ENCODE results near the gene G3BP2.
"Not testable (repeated sequence)": the region's sequence is repeated elsewhere in the genome, so short reads cannot be mapped to it uniquely, and the experiment has no call there.

The G3BP2 gene

GRCh38 chr4:75683482-75684155 is 10.4 kb upstream of the G3BP2 start:
- no peak for DNase-seq (ENCODE audit: low spot score)

DNA sequence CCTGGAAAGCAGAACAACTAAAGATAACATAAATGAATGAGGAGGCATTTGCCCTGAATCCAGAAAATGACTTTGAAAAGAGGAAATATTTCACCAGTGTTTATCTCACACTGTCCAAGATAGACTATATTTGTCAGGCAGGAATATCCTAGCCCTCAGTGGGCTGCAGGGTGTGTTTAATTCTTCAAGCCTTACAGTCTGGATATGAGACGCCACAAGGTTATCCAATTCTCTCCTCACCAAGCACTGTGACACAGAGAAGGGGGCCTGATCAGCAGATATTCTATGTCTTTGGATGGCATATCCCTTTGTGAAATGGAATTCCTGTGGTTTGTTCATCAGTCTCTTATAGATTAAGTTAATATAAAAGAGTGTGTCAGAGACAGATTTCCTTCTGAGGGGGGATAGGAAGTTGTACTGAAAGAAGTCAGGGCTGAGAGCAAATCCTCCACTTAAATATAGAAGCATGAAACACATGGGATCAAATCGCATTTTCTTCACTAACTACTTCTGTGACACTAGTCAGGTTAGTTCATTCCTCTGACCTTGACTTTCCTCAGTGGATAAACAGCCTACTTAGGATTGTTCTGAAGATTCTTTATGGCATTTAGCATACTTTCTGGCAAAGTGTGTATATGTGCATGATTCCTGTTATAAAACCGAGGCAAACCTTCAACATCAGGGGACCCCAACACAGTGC is 6.8 kb upstream of the G3BP2 start:
- DNase-seq (ENCODE audit: low spot score) = no peak

DNA sequence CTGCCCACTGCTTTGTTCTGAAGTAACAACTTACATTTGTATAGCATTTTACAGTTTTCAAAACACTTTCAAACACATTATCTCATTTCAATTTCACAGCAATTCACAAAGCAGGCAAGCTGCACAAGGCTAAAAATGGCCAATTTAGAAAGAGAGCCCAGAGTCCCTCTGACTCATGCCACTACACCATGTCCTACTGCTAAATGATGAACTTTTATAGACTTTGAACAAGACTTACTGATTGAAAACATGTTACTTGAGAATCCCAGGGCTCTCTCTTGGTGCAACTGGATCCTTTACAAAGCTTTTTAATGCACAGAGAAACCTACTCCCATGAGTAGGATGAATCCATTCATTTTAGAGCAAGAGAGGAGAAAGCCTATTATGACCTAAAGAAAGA is 5.8 kb upstream of the G3BP2 start:
- DNase-seq (ENCODE audit: low spot score) = no peak

DNA sequence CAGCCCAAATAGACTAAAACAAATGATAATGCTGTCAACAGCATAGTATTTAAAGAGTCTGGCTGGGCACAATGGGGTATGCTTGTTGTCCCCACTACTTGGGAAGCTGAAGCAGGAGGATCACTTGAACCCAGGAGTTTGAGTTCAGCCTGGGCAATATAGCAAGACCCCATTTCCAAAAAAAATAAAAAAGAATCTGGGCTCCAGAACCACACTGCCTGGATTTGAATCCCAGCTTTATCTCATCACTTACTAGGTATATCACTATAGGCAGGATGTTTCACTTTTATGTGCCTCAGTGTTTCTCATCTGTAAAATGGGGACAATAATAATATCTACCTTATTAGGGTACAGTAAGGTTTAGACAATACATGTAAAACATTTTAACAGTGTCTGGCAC is 5.3 kb upstream of the G3BP2 start:
- DNase-seq (ENCODE audit: low spot score) = no peak

- no peak for DNase-seq (ENCODE audit: low spot score)
Measured at GRCh38 chr4:75675004-75675531, 1.9 kb upstream of the G3BP2 start.

- DNase-seq (ENCODE audit: low spot score) = no peak
Measured at GRCh38 chr4:75673959-75674328, 733 bp upstream of the G3BP2 start.

DNA sequence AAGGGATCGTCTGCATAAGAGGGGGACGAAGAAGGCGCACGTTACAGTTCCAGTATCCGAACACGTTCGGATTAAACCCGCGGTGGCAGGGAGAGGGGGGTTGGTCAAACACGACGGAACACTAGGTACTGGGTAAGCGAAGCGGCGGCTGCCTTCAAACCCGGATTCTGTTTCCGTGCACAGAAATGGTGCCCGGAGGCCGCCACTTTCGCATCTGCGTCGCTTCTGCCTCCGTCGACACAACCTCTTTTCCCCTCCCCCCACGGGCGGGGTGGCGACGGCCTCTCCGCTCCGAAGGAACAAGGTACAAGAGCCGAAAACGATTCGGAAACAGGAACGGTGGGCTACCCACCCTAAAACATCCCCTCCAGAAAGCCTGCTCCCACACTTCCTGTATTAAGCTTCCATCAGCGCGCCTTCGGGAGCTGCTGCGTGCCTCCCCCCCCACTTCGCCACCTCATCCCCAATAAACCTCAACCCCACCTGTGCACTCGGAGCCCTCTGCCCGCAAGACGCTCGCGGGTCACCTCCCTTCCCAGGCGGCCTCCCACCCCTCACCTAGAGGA is 667 bp downstream of the G3BP2 start:
- peak; percentile 84 for DNase-seq (ENCODE audit: low spot score)

GRCh38 chr4:75671802-75672421 is 1.3 kb downstream of the G3BP2 start:
- peak; percentile 19 for DNase-seq (ENCODE audit: low spot score)

GRCh38 chr4:75668596-75668995 is 4.6 kb downstream of the G3BP2 start:
- no peak for DNase-seq (ENCODE audit: low spot score)

GRCh38 chr4:75667636-75668035 is 5.6 kb downstream of the G3BP2 start:
- DNase-seq (ENCODE audit: low spot score) = not testable (repeated sequence)

GRCh38 chr4:75666299-75666698 is 6.9 kb downstream of the G3BP2 start:
- DNase-seq (ENCODE audit: low spot score) = no peak

DNA sequence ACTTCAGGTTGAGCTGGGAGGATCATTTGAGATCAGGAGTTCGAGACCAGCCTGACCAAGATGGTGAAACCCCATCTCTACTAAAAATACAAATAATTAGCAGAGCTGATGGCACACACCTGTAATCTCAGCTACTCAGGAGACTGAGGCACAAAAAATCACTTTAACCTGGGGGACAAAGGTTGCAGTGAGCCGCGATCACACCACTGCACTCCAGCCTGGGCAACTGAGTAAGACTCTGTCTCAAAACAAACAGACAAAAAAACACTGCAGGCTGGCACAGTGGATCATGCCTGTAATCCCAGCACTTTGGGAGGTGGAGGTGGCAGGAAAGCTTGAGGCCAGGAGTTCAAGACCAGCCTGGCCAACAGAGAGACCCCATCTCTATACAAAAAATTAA is 8.6 kb downstream of the G3BP2 start:
- not testable (repeated sequence) for DNase-seq (ENCODE audit: low spot score)

GRCh38 chr4:75662626-75663025 is 10.6 kb downstream of the G3BP2 start:
- DNase-seq (ENCODE audit: low spot score) = no peak

- no peak for DNase-seq (ENCODE audit: low spot score)
Measured at GRCh38 chr4:75660491-75660890, 12.7 kb downstream of the G3BP2 start.

GRCh38 chr4:75659512-75660031 is 13.6 kb downstream of the G3BP2 start:
- DNase-seq (ENCODE audit: low spot score) = no peak

DNA sequence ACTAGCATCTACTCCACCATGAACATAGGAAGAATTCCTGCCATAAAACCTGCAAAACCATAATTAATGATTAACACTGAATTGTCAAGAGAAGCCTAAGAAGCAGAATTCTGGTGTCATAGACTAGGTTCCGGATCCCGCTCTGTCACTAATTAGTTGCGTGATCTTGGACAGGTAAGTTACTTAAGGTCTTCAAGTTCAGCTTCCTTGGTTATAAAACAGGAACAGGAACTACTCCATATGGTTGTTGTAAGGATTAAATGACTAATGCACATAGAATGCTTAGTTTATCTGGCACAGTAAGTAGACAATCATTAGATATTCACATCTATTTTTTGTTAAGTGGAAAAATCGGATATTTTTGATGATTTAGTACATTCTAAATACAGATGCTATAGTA is 14.3 kb downstream of the G3BP2 start:
- no peak for DNase-seq (ENCODE audit: low spot score)

DNA sequence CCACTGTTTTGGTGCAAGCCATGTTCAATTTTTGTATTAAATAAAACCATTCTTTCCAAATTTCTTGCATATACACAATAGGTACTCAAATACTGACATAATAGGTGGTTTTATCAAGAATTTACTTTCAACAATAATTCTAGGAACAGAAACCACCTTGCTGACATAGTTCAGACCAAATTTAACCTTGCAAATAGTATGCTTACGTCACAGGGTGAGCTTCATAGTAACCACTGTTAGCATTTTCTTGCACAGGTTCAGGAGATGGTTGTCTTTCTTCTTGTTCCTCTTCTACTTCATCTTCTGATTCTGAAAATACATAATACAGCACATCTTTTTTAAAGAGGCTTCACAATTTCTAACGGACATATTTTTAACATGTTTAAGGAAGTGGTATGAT is 17.6 kb downstream of the G3BP2 start:
- no peak for DNase-seq (ENCODE audit: low spot score)

GRCh38 chr4:75654905-75655304 is 18.3 kb downstream of the G3BP2 start:
- no peak for DNase-seq (ENCODE audit: low spot score)

DNA sequence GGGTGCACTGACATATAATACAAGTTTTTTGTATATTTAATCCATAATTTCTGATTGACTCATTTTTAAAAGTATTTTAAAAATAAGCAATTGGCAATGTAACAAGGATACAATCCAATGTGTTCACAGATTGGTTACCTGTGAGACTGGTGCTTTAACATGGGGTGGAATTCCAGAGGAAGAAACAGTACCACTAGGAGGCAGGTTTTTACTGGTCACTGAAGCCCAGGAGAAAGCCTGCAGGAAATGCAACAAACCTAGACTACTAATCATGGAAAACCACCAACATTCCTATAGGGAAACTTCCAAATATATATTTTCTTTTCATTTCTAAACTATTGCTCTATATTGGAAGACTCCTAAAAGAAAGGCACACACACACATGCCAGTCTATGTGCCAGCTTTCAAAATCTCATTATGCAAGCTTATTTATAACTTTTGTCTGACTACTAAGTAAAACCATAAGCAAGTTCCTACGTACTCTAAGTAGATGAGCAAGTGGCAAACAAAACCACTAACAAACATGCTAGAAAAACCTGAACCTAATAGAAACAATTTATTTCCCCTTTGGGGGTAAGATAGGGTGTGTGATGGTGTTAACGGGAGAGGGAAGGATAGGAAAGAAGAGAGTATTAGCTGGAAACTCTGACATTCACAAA is 19.2 kb downstream of the G3BP2 start:
- DNase-seq (ENCODE audit: low spot score) = no peak

GRCh38 chr4:75644095-75644494 is 29.1 kb downstream of the G3BP2 start:
- no peak for DNase-seq (ENCODE audit: low spot score)

- DNase-seq (ENCODE audit: low spot score) = no peak
Measured at GRCh38 chr4:75643651-75644050, 29.6 kb downstream of the G3BP2 start.

DNA sequence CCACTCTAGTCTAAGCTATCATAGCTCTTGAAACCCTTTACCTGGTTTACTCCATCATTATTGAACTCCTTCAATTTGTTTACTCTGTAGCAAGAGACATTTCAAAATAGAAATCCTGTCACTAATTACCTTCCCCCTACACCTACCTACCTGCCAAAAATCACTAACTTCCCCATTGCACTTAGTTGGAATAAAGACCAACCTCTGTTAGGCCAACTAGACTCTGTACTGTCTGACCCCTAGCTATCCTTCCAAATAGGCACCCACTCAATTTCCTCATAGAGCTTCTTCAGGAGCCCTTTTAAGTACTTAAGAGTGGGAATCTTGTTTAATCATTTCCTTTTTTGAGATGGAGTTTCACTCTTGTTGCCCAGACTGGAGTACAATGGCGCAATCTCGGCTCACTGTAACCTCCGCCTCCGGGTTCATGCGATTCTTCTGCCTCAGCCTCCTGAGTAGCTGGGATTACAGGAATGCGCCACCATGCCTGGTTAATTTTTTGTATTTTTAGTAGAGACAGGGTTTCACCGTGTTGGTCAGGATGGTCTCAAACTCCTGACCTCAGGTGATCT is 34.0 kb downstream of the G3BP2 start:
- DNase-seq (ENCODE audit: low spot score) = no peak

All from NAMALWA (cell line).